Left lung (tissue), 10 donors: ENCODE data around the gene CSPG4. TPM values are rescaled to one million over a fixed set of nuclear protein-coding genes. Genes with fewer than 3 reads are reported as not detected.
"Not testable (repeated sequence)": the region's sequence is repeated elsewhere in the genome, so short reads cannot be mapped to it uniquely, and the experiment has no call there.

Experiments
- ATAC-seq: fragments of 200-7000 bp; cut with Tn5 transposase; one replicate; pipeline ENCODE4 v1.9.1; 2020; ENCODE audit warnings: moderate library complexity
- DNase-seq, 4 donors: peaks; one replicate each; pipeline ENCODE4 v3.0.0-alpha.2; 2013 to 2020
- H3K27ac ChIP-seq, 2 donors: fragments of 200-600 bp; sonication (generic) in 1 of 2; one replicate each; pipeline versions ENCODE4 v1.5.0 to v1.8.0; 2020 to 2021
- H3K27me3 ChIP-seq, 2 donors: fragments of 200-600 bp; sonication (generic) in 1 of 2; one replicate each; pipeline versions ENCODE4 v1.5.0 to v1.8.0; 2020 to 2021
- H3K36me3 ChIP-seq, 2 donors: fragments of 200-600 bp; sonication (generic) in 1 of 2; one replicate each; pipeline versions ENCODE4 v1.5.0 to v1.8.0; 2020 to 2021
- H3K4me1 ChIP-seq, 2 donors: fragments of 200-600 bp; one replicate each; pipeline ENCODE4 v1.8.0; 2021
- H3K4me3 ChIP-seq, 2 donors: fragments of 200-600 bp; sonication (generic) in 1 of 2; one replicate each; pipeline versions ENCODE4 v1.5.0 to v1.8.0; 2020 to 2021; ENCODE audit warnings: mild to moderate bottlenecking in 1 of 2
- H3K9me3 ChIP-seq, 2 donors: fragments of 200-600 bp; sonication (generic) in 1 of 2; one replicate each; pipeline versions ENCODE4 v1.5.0 to v1.8.0; 2020 to 2021
- intact Hi-C, 2 donors: fragments of 100-400 bp; cut with DNase I; formaldehyde crosslinking; loops; one replicate each; pipeline versions ENCODE4 v1.11.2 to v1.14.2; 2022
- polyA plus RNA-seq, 6 donors: library from polyadenylated mRNA; unstranded; fragments of 120-200 nt; gene quantifications; one replicate each; pipeline ENCODE4 v1.2.1, GENCODE V29; 2013; ENCODE audit not compliant: insufficient read length in 6 of 6
- total RNA-seq, 2 donors: library from RNA; stranded (reverse); fragmentation: NEBNext Ultra II Directional; extraction: Animal tissue kit (Norgen Biotek cat#: 25700); gene quantifications; one replicate each; pipeline ENCODE4 v1.2.1, GENCODE V29; 2021
- TF ChIP-seq, protein P1 (sequence below), 2 donors: fragments of 200-600 bp; sonication (generic) in 1 of 2; IDR thresholded peaks; one replicate each; pipeline versions ENCODE4 v1.5.0 to v1.8.0; 2021; ENCODE audit warnings: antibody characterized with exemption in 2 of 2
- donor health status: DM: no; HTN: yes; CAD: no.
- donor health status: DM: no; HTN: no; CAD: no.

The CSPG4 gene
- total and polyA plus RNA-seq, 8 donors: 18.4 to 36.1 (median 23.8) TPM

DNA sequence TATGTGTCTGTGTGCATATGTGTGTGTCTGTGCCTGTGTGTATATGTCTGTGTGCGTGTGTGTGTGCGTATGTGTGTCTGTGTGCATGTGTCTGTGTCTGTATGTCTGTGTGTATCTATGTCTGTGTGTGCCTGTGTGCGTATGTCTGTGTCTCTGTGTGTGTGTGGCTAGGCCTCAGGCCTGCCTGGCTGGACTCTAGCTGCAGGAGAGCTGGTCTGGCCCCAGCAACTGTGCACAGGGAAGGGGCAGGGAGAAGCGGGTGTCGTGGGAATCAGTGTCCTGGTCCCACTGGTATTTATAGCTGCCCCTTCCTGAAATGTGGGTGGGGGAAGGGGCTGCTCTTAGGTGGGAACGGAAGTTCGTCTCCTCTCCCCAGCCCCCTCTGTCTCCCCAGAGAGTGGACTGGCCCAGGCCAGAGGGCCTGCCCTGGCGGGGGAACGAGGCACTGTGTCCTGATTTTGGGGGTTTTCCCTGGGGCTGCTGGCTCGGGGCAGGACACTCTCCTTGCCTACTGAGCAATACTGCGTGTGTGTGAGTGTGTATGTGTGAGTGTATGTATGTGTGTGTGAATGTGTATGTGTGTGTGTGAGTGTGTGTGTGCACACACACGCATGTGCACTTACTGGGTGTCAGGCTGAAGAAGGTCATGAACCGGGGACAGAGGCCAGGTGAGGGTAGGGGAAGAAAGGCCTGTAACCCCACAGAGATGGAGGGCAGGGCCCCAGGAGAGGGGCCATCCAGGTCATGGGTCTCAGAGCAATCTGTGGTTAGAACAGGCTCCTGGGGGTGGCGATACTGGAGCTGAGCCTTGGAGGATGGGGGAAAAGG lies 6.6 kb downstream of the CSPG4 start:
- Histone ChIP-seq H3K27ac (no peak overlapping the region), H3K4me1 (peaks cover 0 to 3% of the 10 kb centered on the region in 2 donors), H3K27me3 (no peaks in the 10 kb centered on the region), H3K9me3 (no peaks in the 10 kb centered on the region), H3K4me3 (no peak overlapping the region), H3K36me3 (no peaks in the 10 kb centered on the region)
- ATAC-seq: no peak
- intact Hi-C loops: no loop called here
- DNase-seq: no peak
- TF ChIP-seq, protein P1, sequence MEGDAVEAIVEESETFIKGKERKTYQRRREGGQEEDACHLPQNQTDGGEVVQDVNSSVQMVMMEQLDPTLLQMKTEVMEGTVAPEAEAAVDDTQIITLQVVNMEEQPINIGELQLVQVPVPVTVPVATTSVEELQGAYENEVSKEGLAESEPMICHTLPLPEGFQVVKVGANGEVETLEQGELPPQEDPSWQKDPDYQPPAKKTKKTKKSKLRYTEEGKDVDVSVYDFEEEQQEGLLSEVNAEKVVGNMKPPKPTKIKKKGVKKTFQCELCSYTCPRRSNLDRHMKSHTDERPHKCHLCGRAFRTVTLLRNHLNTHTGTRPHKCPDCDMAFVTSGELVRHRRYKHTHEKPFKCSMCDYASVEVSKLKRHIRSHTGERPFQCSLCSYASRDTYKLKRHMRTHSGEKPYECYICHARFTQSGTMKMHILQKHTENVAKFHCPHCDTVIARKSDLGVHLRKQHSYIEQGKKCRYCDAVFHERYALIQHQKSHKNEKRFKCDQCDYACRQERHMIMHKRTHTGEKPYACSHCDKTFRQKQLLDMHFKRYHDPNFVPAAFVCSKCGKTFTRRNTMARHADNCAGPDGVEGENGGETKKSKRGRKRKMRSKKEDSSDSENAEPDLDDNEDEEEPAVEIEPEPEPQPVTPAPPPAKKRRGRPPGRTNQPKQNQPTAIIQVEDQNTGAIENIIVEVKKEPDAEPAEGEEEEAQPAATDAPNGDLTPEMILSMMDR (IDR thresholded peaks at IDR 0.05): no peak

DNA sequence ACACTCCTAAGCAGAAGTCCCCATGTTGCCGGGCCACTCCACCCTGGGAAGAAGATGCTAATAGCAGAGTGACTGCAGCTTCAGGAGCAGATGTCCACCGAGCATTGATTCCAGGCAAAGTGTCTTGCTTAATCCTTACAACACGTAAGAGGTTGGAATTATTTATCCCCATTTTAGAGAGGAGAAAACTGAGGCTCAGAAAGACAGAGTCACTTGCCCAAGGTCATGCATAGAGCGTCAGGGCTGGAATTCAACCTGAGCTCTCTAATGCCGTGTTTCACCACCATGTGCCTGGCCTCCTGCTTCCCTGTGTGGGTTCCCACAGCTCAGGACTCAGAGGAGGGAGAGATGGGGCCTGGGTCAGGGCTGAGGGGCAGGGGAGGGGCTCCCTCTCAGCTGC lies 7.3 kb downstream of the CSPG4 start:
- DNase-seq, ATAC-seq, H3K4me1 ChIP-seq, H3K27me3 ChIP-seq, H3K27ac ChIP-seq, H3K36me3 ChIP-seq, intact Hi-C loops, H3K4me3 ChIP-seq, H3K9me3 ChIP-seq: not testable (repeated sequence)

DNA sequence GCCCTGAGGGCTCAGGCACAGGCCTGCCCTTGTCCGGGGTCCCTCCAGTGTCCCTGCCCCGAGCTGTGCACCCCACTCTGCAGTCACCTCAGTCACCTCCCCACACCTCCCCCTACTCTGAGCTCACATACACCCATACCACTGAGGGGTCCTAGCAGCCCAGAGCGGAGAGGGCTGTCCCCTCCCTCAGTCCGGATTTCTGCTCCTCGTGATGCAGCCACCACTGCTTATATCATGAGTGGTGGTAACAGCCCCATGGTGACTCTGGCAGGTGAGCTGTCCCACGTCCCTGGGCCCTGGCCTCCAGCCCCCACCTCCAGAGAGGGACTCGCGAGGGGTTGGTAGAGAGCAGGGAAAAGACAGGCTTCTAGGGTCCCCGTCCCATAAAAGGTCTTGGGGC lies 8.0 kb downstream of the CSPG4 start:
- Histone ChIP-seq H3K36me3 (no peaks in the 10 kb centered on the region), H3K27me3 (no peaks in the 10 kb centered on the region), H3K9me3 (no peaks in the 10 kb centered on the region), H3K27ac (no peak overlapping the region), H3K4me1 (peaks cover 2 to 16% of the 10 kb centered on the region in 2 donors), H3K4me3 (no peak overlapping the region)
- TF ChIP-seq, protein P1 (IDR thresholded peaks at IDR 0.05): no peak
- ATAC-seq (no peak), DNase-seq (no peak)
- intact Hi-C loops: no loop called here

DNA sequence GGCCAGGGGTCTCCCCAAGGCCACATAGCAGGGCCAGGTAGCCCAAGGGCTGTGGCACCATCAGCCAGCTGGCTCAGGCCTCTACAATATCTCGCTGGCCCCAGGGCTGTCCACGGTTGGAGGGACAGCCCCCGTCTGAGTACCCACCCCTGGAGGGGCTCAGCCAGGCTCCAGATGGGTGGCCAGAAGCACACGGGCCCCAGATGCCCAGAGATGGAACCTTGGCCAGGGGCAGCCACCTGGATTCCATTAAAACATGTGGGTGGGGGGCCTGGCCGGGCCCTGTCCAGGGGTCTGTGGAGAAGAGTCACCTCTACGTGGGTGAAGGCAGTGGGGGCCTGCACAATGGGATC lies 8.4 kb downstream of the CSPG4 start:
- intact Hi-C loops: no loop called here
- no peak for DNase-seq
- TF ChIP-seq, protein P1 (IDR thresholded peaks at IDR 0.05): no peak
- H3K9me3 ChIP-seq: no peaks in the 10 kb centered on the region
- H3K4me3 ChIP-seq: no peak overlapping the region
- no peak for ATAC-seq
- peaks cover 2 to 20% of the 10 kb centered on the region in 2 donors for H3K4me1 ChIP-seq
- no peaks in the 10 kb centered on the region for H3K27me3 ChIP-seq
- no peaks in the 10 kb centered on the region for H3K36me3 ChIP-seq
- H3K27ac ChIP-seq: no peak overlapping the region

DNA sequence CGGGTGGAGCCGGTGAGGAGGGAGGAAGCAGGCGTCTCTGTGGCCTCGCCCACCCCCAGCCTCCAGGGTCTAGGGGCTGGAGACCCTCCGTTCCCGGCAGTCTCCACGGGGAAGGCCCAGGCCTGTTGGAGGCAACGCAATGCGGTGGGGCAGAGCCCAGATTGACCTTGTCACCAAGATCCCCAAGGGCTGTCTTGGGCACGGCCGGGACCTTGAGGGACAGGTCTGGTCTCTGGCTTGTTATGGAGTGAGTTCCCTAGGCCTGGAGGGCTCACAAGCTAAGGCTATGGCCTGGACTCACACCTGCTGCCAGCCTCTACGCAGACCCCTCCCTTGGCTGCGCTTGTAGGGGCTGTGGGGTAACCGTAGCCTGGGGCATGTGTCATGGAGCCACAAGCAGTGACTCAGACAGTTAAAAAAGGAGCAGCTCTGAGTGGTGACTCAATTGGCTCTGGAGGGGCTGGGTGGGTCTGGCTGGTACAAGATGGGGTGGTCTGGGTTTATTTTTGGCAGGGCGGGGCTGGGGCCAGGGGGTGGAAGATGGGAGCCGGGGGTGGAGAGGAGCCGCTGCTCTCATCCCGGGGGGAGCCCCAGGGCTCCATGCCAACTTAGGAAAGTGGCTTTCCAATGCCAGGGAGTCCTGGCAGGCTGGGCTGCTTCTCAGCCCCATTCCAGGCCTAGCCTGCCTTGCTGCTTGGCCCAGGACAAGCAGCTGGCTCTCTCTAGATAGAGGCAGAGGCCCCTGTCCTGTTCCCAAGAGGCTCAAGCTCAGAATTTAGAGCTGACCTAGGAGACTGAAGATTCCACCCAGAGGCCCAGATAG lies 9.0 kb downstream of the CSPG4 start:
- H3K27ac ChIP-seq, H3K27me3 ChIP-seq, intact Hi-C loops, H3K9me3 ChIP-seq, H3K4me3 ChIP-seq, DNase-seq, H3K36me3 ChIP-seq: not testable (repeated sequence)
- peaks cover 2 to 22% of the 10 kb centered on the region in 2 donors for H3K4me1 ChIP-seq
- ATAC-seq: peak; percentile 32

DNA sequence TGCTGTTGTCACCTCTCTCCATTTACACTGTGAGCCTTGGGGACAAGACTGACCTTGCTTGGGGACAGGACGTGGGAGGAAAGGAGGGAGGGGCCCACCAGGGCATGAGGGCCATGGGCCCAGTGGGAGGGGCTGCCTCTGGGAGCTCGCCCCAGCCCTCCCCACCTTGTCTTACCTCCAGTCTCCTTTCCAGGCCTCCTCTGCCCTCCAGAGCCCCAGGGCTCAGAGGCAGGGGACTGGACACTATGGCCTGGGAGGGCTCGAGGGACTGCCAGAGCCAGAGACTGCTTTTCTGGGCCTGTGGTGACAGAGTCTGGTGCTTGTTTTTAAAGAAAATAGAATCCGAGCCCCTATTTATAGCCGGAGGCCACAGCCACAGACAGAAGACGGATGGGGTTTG lies 10.2 kb downstream of the CSPG4 start:
- intact Hi-C loops: no loop called here
- Histone ChIP-seq H3K27me3 (no peaks in the 10 kb centered on the region), H3K9me3 (no peaks in the 10 kb centered on the region), H3K4me1 (peaks cover 2 to 22% of the 10 kb centered on the region in 2 donors), H3K36me3 (no peaks in the 10 kb centered on the region), H3K4me3 (no peak overlapping the region), H3K27ac (no peak overlapping the region)
- DNase-seq (no peak), ATAC-seq (no peak)
- TF ChIP-seq, protein P1 (IDR thresholded peaks at IDR 0.05): no peak

DNA sequence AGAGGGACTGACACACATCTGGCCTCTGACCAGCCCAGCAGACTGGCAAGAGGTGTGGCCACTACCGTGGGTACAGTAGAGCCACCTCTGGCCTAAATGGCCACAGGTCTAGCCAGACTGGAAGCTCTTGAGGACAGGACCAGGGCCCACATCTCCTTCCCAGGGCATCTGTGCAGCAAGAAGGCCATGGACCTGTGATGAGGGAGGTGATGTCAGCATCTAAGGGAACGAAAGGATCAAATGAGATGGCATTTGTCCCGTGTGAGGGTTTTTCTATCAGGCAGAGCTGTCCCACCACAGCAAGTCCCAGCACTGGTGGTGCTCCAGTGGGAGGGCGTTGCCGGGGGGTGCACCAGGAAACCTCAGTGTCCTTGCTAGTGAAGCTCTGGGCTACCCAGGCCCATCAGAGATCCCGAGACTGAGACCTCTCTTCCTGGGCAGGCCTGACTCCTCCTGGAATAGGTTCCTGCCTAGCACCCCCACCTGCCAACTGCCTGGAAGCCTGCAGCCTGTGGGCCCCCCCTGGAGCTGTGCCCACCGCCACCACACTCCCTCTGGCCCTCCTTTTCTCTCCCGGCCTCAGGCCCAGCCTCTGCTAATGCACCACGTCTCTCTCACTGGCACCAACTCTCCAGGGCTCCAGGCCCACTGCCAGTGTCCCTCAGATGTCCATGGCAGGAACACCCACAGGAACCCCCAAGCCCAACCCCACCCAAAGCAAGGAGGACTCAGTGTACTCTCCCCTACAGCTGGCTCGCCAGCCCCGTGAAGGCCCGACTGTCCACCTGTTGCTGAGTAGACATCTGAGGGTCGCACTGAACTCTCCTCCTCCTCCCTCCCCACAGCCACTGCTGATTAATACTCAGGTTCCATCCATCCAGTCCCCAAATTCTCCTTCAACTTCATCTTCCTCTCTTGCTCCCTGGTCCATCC lies 11.3 kb downstream of the CSPG4 start:
- DNase-seq, H3K36me3 ChIP-seq, intact Hi-C loops, H3K27ac ChIP-seq, H3K4me3 ChIP-seq, H3K27me3 ChIP-seq, H3K9me3 ChIP-seq, ATAC-seq: not testable (repeated sequence)
- peaks cover 2 to 24% of the 10 kb centered on the region in 2 donors for H3K4me1 ChIP-seq
